ENCODE measurements around the gene THRSP.
"Not testable (repeated sequence)": the region's sequence is repeated elsewhere in the genome, so short reads cannot be mapped to it uniquely, and the experiment has no call there.

GRCh38 chr11:78028423-78028822, 35.2 kb upstream of the THRSP start:
- TF ChIP-seq CTCF (IDR thresholded peaks at IDR 0.05; ENCODE audit: control extremely low read depth in 1 of 3, insufficient read depth in 1 of 3, low read depth in 1 of 3, low read length in 3 of 3); ASH2L (IDR thresholded peaks at IDR 0.05; ENCODE audit: low read length); ATF3 (IDR thresholded peaks at IDR 0.05; ENCODE audit: insufficient read depth, low read depth, low read length); EP300 (IDR thresholded peaks at IDR 0.05; ENCODE audit: borderline replicate concordance in 1 of 2, low read depth in 2 of 2, low read length in 2 of 2); HDAC6 (IDR thresholded peaks at IDR 0.05; ENCODE audit: low read depth, low read length); BCL11A (IDR thresholded peaks at IDR 0.05; ENCODE audit: low read depth in 2 of 2, low read length in 2 of 2); USF2 (IDR thresholded peaks at IDR 0.05; ENCODE audit: low read length); YY1 (IDR thresholded peaks at IDR 0.05; ENCODE audit: low read depth, low read length); SIX5 (IDR thresholded peaks at IDR 0.05; ENCODE audit: low read depth, low read length); TEAD4 (IDR thresholded peaks at IDR 0.05; ENCODE audit: low read depth, low read length): not testable (repeated sequence)
